ENCODE results near the gene TSPYL4.

- no peak for TF ChIP-seq HMGXB4 (CRISPR knock-in tag; IDR thresholded peaks at IDR 0.05)
- TF ChIP-seq ATF2 (CRISPR knock-in tag; IDR thresholded peaks at IDR 0.05; ENCODE audit: borderline replicate concordance, low read depth) = no peak
- TF ChIP-seq SMAD3 (CRISPR knock-in tag; IDR thresholded peaks at IDR 0.05; ENCODE audit: borderline replicate concordance) = no peak
- no peak for TF ChIP-seq NR3C1 (CRISPR knock-in tag; conservative IDR thresholded peaks at IDR 0.05; ENCODE audit: low read depth)
- no peak for TF ChIP-seq NFYB (CRISPR knock-in tag; conservative IDR thresholded peaks at IDR 0.05; ENCODE audit: low read depth)
- TF ChIP-seq CTCF (IDR thresholded peaks at IDR 0.05) = no peak
- TF ChIP-seq E2F1 (CRISPR knock-in tag; IDR thresholded peaks at IDR 0.05) = no peak
- no peak for TF ChIP-seq ATF3 (CRISPR knock-in tag; conservative IDR thresholded peaks at IDR 0.05)
Observed at GRCh38 chr6:116278854-116279231, 25.0 kb upstream of the TSPYL4 start.
